Adipocyte (in vitro differentiated cells): Measurements from ENCODE around the gene FTL.

Experiments
- DNase-seq: peaks from one replicate; pipeline ENCODE4 v3.0.0-alpha.2; 2015; ENCODE audit warnings: low read depth
- H3K27me3 ChIP-seq: replicated peaks from 2 replicates; pipeline ENCODE4 v1.7.0; 2013; ENCODE audit warnings: mild to moderate bottlenecking, low read length, moderate library complexity; ENCODE audit not compliant: control insufficient read depth, insufficient read depth
- H3K36me3 ChIP-seq: 2 replicates; pipeline ENCODE4 v1.7.0; 2013; ENCODE audit warnings: low read length, mild to moderate bottlenecking, moderate library complexity; ENCODE audit not compliant: control insufficient read depth, insufficient read depth, severe bottlenecking
- H3K4me1 ChIP-seq: 2 replicates; pipeline ENCODE4 v1.7.0; 2013; ENCODE audit warnings: mild to moderate bottlenecking, low read length, moderate library complexity; ENCODE audit not compliant: control insufficient read depth, insufficient read depth
- H3K4me3 ChIP-seq: 2 replicates; pipeline ENCODE4 v1.7.0; 2013; ENCODE audit warnings: mild to moderate bottlenecking, low read length, moderate library complexity
- H3K9ac ChIP-seq: 2 replicates; pipeline ENCODE4 v1.7.0; 2013; ENCODE audit warnings: mild to moderate bottlenecking, low read length, moderate library complexity
- H3K9me3 ChIP-seq: 2 replicates; pipeline ENCODE4 v1.7.0; 2013; ENCODE audit warnings: mild to moderate bottlenecking, low read length, moderate library complexity; ENCODE audit not compliant: control insufficient read depth

Gene FTL

GRCh38 chr19:48988286-48988685, 23.2 kb downstream of the FTL start:
- Histone ChIP-seq H3K4me3 (no peak overlapping the region), H3K9me3 (no peaks in the 10 kb centered on the region), H3K9ac (no peak overlapping the region), H3K4me1 (peaks cover 23% of the 10 kb centered on the region), H3K36me3 (peaks cover 50% of the 10 kb centered on the region), H3K27me3 (no peaks in the 10 kb centered on the region)
- no peak for DNase-seq

GRCh38 chr19:48988860-48989259, 23.8 kb downstream of the FTL start:
- H3K4me3 ChIP-seq, result no peak overlapping the region
- H3K9me3 ChIP-seq, result no peaks in the 10 kb centered on the region
- peaks cover 44% of the 10 kb centered on the region for H3K36me3 ChIP-seq
- H3K9ac ChIP-seq, result no peak overlapping the region
- no peak for DNase-seq
- H3K27me3 ChIP-seq, result no peaks in the 10 kb centered on the region
- H3K4me1 ChIP-seq, result peaks cover 23% of the 10 kb centered on the region

GRCh38 chr19:48989701-48990291, 24.7 kb downstream of the FTL start:
- Histone ChIP-seq H3K9me3 (no peaks in the 10 kb centered on the region), H3K4me3 (peak overlapping the region; percentile 99), H3K9ac (peak overlapping the region; percentile 100), H3K27me3 (no peaks in the 10 kb centered on the region), H3K36me3 (peaks cover 39% of the 10 kb centered on the region), H3K4me1 (peaks cover 29% of the 10 kb centered on the region)
- no peak for DNase-seq

DNA sequence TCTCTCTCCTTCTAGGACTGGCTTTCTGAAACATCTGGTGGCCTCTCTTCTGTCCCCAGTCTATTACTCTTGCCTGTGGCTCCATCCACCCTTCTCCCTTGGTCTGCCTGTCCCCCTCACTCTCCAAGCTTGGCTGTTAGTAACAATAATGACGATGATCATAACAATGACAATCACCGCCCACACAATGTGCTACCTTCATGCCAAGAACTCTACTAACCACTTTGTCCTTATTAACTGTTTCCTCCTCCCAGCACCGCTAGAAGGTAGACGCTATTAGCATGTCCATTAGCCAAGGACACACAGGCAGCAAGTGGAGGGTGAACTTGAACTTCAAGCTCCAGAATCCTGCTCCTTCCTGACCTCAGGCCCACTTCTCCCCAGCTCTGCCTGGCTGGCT, 25.3 kb downstream of the FTL start:
- Histone ChIP-seq H3K4me3 (peak overlapping the region; percentile 99), H3K36me3 (peaks cover 33% of the 10 kb centered on the region), H3K9ac (peak overlapping the region; percentile 100), H3K9me3 (no peaks in the 10 kb centered on the region), H3K27me3 (no peaks in the 10 kb centered on the region), H3K4me1 (peaks cover 34% of the 10 kb centered on the region)
- no peak for DNase-seq

GRCh38 chr19:48991011-48991609, 26.0 kb downstream of the FTL start:
- H3K27me3 ChIP-seq, result no peaks in the 10 kb centered on the region
- no peaks in the 10 kb centered on the region for H3K9me3 ChIP-seq
- peak overlapping the region; percentile 99 for H3K4me3 ChIP-seq
- DNase-seq, result no peak
- H3K4me1 ChIP-seq, result peaks cover 34% of the 10 kb centered on the region
- H3K9ac ChIP-seq, result peak overlapping the region; percentile 100
- H3K36me3 ChIP-seq, result peaks cover 26% of the 10 kb centered on the region

GRCh38 chr19:48991873-48992580, 26.9 kb downstream of the FTL start:
- peak; percentile 90 for DNase-seq
- peak overlapping the region; percentile 100 for H3K9ac ChIP-seq
- H3K4me3 ChIP-seq, result peak overlapping the region; percentile 99
- H3K4me1 ChIP-seq, result peaks cover 34% of the 10 kb centered on the region
- no peaks in the 10 kb centered on the region for H3K27me3 ChIP-seq
- peaks cover 17% of the 10 kb centered on the region for H3K36me3 ChIP-seq
- no peaks in the 10 kb centered on the region for H3K9me3 ChIP-seq

- Histone ChIP-seq H3K36me3 (peaks cover 12% of the 10 kb centered on the region), H3K4me3 (peak overlapping the region; percentile 99), H3K9ac (peak overlapping the region; percentile 100), H3K4me1 (peaks cover 34% of the 10 kb centered on the region), H3K9me3 (no peaks in the 10 kb centered on the region), H3K27me3 (no peaks in the 10 kb centered on the region)
- peak; percentile 35 for DNase-seq
Measured at GRCh38 chr19:48992581-48993174, 27.6 kb downstream of the FTL start.

- peak; percentile 100 for DNase-seq
- Histone ChIP-seq H3K36me3 (peaks cover 6% of the 10 kb centered on the region), H3K9me3 (no peaks in the 10 kb centered on the region), H3K4me3 (peak within 1 kb of the TSS; percentile 99), H3K27me3 (no peaks in the 10 kb centered on the region), H3K9ac (peak within 1 kb of the TSS; percentile 100), H3K4me1 (peaks cover 34% of the 10 kb centered on the region)
Measured at GRCh38 chr19:48993175-48994034, 28.3 kb downstream of the FTL start, which contains the start of the genes GYS1 and RUVBL2. TSS of gene GYS1 (minus strand) at chr19:48993309. CDS start at chr19:48993112, 197 bp downstream. TSS of gene RUVBL2 (plus strand) at chr19:48993887. CDS start at chr19:48993912, 25 bp downstream.

GRCh38 chr19:48994035-48994386, 28.9 kb downstream of the FTL start:
- peaks cover under 1% of the 10 kb centered on the region for H3K36me3 ChIP-seq
- peak overlapping the region; percentile 99 for H3K4me3 ChIP-seq
- H3K9ac ChIP-seq, result peak overlapping the region; percentile 100
- H3K4me1 ChIP-seq, result peaks cover 34% of the 10 kb centered on the region
- peak; percentile 52 for DNase-seq
- H3K9me3 ChIP-seq, result no peaks in the 10 kb centered on the region
- H3K27me3 ChIP-seq, result no peaks in the 10 kb centered on the region

DNA sequence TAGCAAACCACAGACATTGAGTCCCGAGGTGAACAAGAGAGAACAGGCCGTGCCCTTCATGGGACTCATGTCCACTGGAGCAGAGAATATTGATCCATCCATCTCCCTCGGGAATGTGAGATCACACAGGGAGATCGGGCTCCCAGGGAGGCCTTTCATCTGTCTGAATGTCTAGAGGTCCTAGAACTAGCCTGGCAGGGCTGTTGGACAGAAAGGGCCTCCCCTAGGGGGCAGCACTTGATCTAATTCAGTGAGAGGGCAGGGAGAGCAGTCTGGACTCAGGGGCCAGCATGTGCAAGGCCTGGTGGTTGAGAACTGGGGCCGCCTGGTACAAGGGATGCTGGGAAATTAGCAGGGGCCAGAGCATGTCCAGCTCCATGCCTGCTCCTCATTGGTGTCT, 32.9 kb downstream of the FTL start:
- H3K9ac ChIP-seq, result peak overlapping the region; percentile 11
- peak; percentile 57 for DNase-seq
- no peaks in the 10 kb centered on the region for H3K36me3 ChIP-seq
- H3K27me3 ChIP-seq, result no peaks in the 10 kb centered on the region
- H3K9me3 ChIP-seq, result no peaks in the 10 kb centered on the region
- peaks cover 11% of the 10 kb centered on the region for H3K4me1 ChIP-seq
- H3K4me3 ChIP-seq, result no peak overlapping the region
